Epithelial cell of prostate (primary cell): ENCODE data around the gene DPPA3.
"Not testable (repeated sequence)": the region's sequence is repeated elsewhere in the genome, so short reads cannot be mapped to it uniquely, and the experiment has no call there.

Source experiments
- DNase-seq: peaks from one replicate; pipeline ENCODE4 v3.0.0-alpha.2; 2011; ENCODE audit warnings: low read depth, low spot score
- H3K27ac ChIP-seq: fragments of 450-650 bp; 2 replicates; pipeline ENCODE4 v1.5.1; 2017; ENCODE audit warnings: mild to moderate bottlenecking

The DPPA3 gene

DNA sequence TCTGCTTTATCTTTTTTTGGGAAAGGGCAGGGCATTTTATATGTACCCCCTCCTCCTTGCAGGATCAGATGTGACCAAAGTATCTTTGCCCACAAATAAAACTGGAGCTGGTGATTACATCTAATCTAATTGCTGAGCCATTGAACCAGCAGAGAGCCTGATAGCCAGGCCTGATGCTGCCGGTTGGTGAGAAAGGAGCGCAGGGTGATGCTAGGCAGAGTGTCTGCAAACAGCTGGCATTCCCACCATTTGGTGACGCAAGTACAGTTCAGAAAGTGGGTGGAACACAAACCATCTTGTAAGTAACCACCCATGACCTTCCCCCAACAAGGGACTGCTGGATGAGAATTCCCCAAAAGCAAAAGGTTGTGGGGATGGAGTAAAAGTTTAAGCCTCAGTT, 12.7 kb downstream of the DPPA3 start:
- no peak overlapping the region for H3K27ac ChIP-seq
- no peak for DNase-seq

GRCh38 chr12:7729746-7730145, 18.5 kb downstream of the DPPA3 start:
- no peak for DNase-seq

DNA sequence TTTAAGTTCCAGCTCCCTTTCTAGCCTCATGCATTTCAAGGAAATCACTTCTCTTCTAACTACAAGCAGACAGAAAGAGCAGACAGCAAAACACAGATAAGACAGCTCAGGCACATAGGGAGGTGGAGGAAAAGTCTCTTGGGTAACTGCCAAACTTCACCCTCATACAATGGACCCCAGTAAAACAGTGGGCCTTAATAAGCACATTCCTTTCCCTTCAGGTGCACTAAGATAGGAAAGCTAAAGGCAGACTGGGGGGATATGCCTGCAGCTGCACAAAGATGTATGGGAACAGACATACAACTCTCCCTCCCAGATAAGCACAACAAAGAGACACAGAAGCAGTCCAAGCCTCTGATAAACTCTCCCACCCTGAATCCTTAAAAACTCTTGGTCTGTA, 19.8 kb downstream of the DPPA3 start:
- not testable (repeated sequence) for DNase-seq

More at GRCh38 chr12:7729746-7730145, 18.5 kb downstream of the DPPA3 start:
- no peak overlapping the region for H3K27ac ChIP-seq

GRCh38 chr12:7731486-7731885, 20.3 kb downstream of the DPPA3 start:
- no peak for DNase-seq
- no peak overlapping the region for H3K27ac ChIP-seq

More for the DNA sequence above, 19.8 kb downstream of the DPPA3 start:
- H3K27ac ChIP-seq = not testable (repeated sequence)

- no peak overlapping the region for H3K27ac ChIP-seq
- no peak for DNase-seq
Observed at GRCh38 chr12:7732993-7733392, 21.8 kb downstream of the DPPA3 start.

GRCh38 chr12:7747246-7747645, 36.0 kb downstream of the DPPA3 start, which contains the start of gene CLEC4C:
Gene CLEC4C, minus strand, starts transcription at chr12:7747375. Its CDS starts 27 bp downstream, at chr12:7747348.
- H3K27ac ChIP-seq = no peak within 1 kb of the TSS
- no peak for DNase-seq

DNA sequence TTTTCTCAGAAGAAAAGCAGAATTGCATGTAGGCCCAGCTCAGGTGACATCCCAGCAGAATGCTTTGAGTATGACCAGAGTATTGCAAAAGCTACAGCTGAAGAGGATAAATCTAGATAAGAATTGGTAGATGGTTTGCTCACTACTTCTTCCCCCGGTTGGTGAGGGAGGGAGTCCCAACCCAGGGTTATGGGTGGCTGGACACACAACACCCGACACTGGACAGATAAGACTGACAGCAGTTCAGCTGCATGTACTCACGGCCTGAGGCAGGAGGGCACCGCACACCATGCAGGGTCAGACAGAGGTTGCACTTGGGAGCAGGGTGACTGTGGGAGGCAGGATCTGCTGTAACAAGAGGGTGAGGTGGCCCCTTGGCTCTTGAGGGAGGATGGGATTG, 37.6 kb downstream of the DPPA3 start:
- H3K27ac ChIP-seq = no peak overlapping the region
- no peak for DNase-seq

DNA sequence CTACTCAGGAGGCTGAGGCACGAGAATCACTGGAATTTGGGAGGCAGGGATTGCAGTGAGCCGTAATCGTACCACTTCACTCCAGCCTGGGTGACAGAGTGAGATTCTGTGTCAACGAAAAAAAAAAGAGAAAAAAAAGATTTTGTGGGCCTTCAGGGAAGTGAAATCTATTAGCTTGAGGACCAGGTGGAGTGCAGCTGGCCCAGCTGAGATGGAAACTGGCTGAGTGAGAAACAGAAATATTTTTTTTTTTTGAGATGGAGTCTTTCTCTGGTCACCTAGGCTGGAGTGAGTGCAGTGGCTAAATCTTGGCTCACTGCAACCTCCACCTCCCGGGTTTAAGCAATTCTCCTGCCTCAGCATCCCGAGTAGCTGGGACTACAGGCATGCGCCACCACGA, 38.2 kb downstream of the DPPA3 start:
- no peak overlapping the region for H3K27ac ChIP-seq
- no peak for DNase-seq

- DNase-seq = no peak
- H3K27ac ChIP-seq = no peak overlapping the region
Observed at GRCh38 chr12:7750350-7750749, 39.1 kb downstream of the DPPA3 start.

DNA sequence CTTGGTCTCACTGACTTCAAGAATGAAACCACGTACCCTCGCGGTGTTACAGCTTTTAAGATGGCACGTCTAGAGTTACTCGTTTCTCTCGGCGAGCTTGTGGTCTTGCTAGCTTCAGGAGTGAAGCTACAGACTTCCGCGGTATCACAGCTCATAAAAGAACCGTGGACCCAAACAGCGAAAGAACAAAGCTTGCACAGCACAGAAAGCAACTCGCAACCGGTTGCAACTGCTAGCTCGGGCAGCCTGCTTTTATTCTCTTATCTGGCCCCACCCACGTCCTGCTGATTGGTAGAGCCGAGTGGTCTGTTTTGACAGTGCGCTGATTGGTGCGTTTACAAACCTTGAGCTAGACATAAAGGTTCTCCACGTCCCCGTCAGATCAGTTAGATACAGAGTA, 40.2 kb downstream of the DPPA3 start:
- DNase-seq = no peak
- no peak overlapping the region for H3K27ac ChIP-seq

DNA sequence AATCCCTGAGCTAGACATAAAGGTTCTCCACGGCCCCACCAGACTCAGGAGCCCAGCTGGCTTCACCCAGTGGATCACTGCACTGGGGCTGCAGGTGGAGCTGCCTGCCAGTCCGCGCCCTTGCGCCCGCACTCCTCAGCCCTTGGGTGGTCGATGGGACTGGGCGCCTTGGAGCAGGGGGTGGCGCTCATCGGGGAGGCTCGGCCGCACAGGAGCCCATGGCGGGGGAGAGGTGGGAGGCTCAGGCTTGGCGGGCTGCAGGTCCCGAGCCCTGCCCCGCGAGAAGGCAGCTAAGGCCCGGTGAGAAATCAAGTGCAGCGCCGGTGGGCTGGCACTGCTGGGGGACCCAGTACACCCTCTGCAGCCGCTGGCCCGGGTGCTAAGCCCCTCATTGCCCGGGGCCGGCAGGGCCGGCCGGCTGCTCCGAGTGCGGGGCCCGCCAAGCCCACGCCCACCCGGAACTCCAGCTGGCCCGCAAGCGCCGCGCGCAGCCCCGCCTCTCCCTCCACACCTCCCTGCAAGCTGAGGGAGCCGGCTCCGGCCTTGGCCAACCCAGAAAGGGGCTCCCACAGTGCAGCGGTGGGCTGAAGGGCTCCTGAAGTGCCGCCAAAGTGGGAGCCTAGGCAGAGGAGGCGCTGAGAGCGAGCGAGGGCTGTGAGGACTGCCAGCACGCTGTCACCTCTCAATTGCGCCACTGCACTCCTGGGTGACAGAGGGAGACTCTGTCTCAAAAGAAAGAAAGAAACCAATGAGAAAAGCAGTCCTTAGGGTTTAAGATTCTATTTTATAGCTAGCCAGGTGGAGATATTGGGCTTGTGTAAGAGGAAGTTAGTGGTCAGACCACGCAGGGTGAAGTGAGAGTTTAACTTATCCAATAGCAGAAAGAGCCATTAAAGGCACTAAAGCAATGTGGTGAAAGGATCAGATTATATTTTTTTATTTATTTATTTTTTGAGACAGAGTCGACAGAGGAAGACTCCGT, 41.0 kb downstream of the DPPA3 start:
- not testable (repeated sequence) for DNase-seq, H3K27ac ChIP-seq

DNA sequence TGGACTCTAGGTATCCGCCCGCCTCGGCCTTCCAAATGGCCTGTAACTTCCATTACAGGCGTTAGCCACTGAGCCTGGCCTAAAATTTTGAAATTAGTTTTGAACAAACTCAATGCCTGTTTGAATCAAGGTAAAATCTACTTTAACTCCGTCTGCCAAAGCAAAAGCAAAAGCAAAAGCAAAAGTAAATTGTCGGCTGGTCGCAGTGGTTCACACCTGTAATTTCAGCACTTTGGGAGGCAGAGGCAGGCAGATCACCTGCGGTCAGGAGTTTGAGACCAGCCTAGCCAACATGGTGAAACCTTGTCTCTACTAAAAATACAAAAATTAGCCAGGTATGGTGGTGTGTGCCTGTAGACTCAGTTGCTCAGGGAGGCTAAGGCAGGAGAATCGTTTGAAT, 44.4 kb downstream of the DPPA3 start:
- not testable (repeated sequence) for H3K27ac ChIP-seq

GRCh38 chr12:7756993-7757392, 45.8 kb downstream of the DPPA3 start:
- no peak overlapping the region for H3K27ac ChIP-seq
- DNase-seq = no peak

More for the DNA sequence above, 44.4 kb downstream of the DPPA3 start:
- not testable (repeated sequence) for DNase-seq

- H3K27ac ChIP-seq = no peak overlapping the region
- no peak for DNase-seq
Observed at GRCh38 chr12:7758766-7759140, 47.5 kb downstream of the DPPA3 start.
